Measurements from ENCODE around the gene PPP1R9A.

DNA sequence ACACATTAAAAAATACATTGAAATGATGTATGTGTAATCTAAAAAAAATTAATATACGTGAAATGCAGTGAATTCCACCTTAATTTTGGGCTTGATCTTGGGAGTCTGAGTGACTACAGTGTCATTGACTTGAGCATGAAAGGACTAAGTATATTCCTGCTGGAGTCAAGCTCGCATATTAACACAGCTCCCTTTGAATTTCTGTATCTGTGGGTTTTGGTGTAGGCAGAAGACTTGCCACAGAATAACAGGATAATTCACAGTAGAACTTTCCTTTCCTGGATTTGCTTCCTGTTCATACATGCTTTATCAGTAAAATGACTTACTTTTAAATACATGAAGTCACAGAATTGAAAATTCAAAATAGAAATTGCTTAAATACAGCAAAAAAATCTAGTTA is 55.3 kb downstream of the PPP1R9A start:
- TF ChIP-seq, protein P1, sequence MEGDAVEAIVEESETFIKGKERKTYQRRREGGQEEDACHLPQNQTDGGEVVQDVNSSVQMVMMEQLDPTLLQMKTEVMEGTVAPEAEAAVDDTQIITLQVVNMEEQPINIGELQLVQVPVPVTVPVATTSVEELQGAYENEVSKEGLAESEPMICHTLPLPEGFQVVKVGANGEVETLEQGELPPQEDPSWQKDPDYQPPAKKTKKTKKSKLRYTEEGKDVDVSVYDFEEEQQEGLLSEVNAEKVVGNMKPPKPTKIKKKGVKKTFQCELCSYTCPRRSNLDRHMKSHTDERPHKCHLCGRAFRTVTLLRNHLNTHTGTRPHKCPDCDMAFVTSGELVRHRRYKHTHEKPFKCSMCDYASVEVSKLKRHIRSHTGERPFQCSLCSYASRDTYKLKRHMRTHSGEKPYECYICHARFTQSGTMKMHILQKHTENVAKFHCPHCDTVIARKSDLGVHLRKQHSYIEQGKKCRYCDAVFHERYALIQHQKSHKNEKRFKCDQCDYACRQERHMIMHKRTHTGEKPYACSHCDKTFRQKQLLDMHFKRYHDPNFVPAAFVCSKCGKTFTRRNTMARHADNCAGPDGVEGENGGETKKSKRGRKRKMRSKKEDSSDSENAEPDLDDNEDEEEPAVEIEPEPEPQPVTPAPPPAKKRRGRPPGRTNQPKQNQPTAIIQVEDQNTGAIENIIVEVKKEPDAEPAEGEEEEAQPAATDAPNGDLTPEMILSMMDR (conservative IDR thresholded peaks at IDR 0.05; ENCODE audit: low read depth, low read length) = no peak
- no peak for TF ChIP-seq EZH2 (IDR thresholded peaks at IDR 0.05; ENCODE audit: borderline replicate concordance, low read depth, low read length, poor library complexity, severe bottlenecking)
